Activated naive CD4-positive, alpha-beta T cell treated with anti-CD3 and anti-CD28 coated beads, Interleukin-2, amount 50 U/mL, for 72 hours (primary cell): ENCODE data around the gene FCGBP. TPM values are rescaled to one million over a fixed set of nuclear protein-coding genes. Genes with fewer than 3 reads are reported as not detected.
"Not testable (repeated sequence)": the region's sequence is repeated elsewhere in the genome, so short reads cannot be mapped to it uniquely, and the experiment has no call there.

ENCODE experiments used
- ATAC-seq, 2 donors: fragments of 150-1000 bp; cut with Tn5 transposase; 2 replicates each; pipeline ENCODE4 v1.10.0; 2021; ENCODE audit warnings: mild to moderate bottlenecking in 2 of 2, moderate library complexity in 2 of 2
- DNase-seq, 2 donors: peaks; one replicate each; pipeline ENCODE4 v3.0.0; 2021 to 2022; ENCODE audit warnings: low spot score in 2 of 2
- H3K27ac Mint-ChIP-seq, 2 donors: one replicate each; pipeline ENCODE4 v1.8.0; 2022; ENCODE audit warnings: mild to moderate bottlenecking in 2 of 2, mixed read lengths in 2 of 2
- H3K36me3 Mint-ChIP-seq, 2 donors: one replicate each; pipeline ENCODE4 v1.8.0; 2022; ENCODE audit warnings: mixed read lengths in 2 of 2
- H3K9me3 Mint-ChIP-seq, 2 donors: one replicate each; pipeline ENCODE4 v1.8.0; 2022; ENCODE audit warnings: mixed read lengths in 2 of 2
- total RNA-seq, 2 donors: library from RNA; stranded (reverse); gene quantifications; one replicate each; pipeline ENCODE4 v1.2.3, GENCODE V29; 2022

The FCGBP gene
- total RNA-seq, 2 donors from 2014 or later, result 4.6 to 8.2 TPM

DNA sequence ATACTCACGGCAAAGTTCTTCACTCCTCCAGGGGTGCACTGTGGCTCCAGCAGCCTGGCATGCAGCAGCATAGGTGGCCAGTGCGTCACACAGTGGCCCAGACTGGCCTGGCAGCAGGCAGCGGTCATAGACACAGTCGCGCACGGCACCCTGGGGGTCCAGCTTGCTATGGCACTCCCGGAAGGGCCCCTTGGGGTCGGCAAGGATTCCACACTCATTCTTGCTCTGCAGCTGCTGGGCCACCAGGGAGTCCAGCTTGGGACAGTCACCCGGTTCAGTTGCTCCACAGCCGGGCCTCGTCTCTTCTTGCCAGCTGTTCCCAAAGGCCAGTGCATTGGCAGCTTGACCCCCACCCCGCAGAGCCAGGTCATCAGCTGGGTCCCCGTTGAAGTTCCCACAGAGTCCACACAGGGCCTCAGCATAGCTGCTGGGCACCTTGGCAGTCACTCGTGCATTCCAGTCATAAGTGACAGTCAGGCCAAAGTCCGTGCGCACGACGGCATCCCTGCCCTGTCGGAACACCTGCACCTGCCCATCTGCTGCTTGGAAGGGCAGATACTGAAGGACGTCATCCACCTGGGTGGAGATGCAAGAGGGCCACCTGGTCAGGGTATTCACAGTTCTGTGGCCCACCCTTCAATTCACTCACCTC, 20.6 kb downstream of the FCGBP start:
- Mint-ChIP-seq H3K36me3 (no peaks in the 10 kb centered on the region), H3K27ac (no peak overlapping the region), H3K9me3 (peaks cover 0 to 3% of the 10 kb centered on the region in 2 donors)
- no peak for ATAC-seq
- DNase-seq, result no peak

DNA sequence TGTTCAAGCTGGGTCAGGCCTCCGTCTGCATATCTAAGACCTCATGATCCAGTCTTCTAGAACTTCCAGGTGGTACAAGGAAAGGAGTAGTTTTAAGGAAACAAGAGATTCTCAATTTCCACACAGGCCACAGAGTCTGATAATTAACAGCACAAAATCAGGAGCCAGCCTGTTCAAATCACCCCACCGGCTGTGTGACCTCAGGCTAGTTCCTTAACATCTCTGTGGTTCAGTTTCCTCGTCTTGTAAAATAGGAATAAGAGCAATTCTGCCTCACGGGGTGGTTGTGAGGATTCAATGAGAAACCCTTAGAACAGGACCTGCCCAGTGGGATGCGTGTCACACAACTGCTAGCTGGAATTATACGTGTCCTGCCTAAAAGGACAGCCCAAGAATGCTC, 25.6 kb downstream of the FCGBP start:
- Mint-ChIP-seq H3K36me3 (no peaks in the 10 kb centered on the region), H3K27ac (peak overlapping the region in 1 of 2 donors; percentile 54), H3K9me3 (peaks cover 0 to 3% of the 10 kb centered on the region in 2 donors)
- DNase-seq (no peak), ATAC-seq (no peak)

DNA sequence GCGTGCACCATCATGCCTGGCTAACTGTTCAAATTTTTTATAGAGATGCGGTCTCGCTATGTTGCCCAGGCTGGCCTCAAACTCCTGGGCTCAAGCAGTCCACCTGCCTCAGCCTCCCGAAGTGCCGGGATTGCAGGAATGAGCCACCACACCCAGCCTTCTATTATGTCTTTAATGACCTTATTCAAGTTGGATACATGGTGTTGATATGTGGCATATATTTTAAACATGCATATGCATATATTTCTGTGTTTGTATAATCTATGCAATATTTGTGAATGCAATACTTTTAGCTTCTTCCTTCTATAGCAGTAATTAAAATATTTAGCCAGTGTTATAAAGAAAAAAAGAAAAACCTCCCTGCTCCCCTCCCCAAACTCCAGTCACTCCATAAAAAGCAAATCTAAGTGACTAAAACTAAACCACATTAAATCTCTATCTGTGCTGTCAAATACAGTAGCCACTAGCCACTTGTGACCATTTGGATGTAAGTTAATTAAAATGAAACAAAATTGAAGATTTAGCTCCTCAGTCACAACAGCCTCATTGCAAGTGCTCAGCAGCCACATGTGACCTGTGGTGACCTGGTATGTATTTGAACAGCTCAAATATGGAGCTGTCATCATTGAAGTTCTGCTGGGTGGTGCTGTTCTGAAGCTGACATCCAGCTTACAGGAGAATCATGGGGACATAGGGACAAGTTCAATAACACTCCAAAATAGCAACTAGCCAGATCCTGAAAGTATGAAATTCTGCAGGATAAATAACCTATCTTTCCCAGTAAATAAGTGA, 27.4 kb downstream of the FCGBP start:
- ATAC-seq (no peak), DNase-seq (no peak)
- H3K27ac Mint-ChIP-seq, result peak overlapping the region in 1 of 2 donors; percentile 28
- H3K9me3 Mint-ChIP-seq, result peaks cover 0 to 3% of the 10 kb centered on the region in 2 donors
- no peaks in the 10 kb centered on the region for H3K36me3 Mint-ChIP-seq

DNA sequence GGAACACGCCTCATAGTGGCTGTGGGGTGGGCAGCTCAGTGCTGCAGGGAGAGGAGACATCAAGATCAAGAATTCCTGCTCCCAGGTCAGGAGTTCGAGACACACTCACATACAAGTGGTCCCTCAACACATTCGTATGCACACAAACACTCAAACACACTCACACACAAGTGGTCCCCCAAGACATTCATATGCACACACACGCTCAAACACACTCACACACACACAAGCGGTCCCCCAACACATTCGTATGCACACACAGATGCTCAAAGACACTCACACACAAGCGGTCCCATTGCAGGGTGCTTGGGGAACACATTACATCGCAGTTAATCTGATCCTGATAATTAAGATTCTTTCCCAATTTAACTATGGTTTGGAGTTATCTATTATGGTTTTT, 28.2 kb downstream of the FCGBP start:
- H3K27ac Mint-ChIP-seq, result no peak overlapping the region
- peaks cover 0 to 3% of the 10 kb centered on the region in 2 donors for H3K9me3 Mint-ChIP-seq
- no peaks in the 10 kb centered on the region for H3K36me3 Mint-ChIP-seq
- ATAC-seq (no peak), DNase-seq (no peak)

DNA sequence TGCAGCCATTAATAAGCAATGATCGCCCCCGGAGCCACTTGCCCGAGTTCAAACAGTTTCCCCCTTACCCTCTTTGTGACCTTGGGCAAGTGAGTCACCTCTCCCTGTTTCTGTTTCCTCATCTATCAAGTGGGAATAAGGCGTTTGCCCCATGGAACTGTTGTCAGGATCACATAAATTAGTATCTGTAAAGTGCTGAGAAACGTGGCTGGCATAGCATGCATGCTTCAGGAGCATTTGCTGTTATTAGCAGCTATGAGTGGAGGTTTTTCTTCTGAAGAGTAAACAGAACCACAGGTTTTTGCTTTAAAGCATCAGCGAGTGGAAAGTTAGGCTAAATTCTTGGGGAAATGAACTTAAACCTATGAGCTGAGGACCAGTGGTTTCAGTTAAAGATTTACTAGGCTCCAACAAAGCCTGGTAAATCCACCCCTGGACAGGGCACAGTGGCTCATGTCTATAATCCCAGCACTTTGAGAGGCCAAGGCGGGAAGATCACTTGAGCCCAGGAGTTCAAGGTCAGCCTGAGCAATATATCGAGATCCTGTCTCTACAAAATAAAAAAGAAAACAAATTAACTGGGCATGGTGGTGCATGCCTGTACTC, 30.8 kb downstream of the FCGBP start:
- ATAC-seq, DNase-seq, H3K9me3 Mint-ChIP-seq, H3K36me3 Mint-ChIP-seq, H3K27ac Mint-ChIP-seq: not testable (repeated sequence)

DNA sequence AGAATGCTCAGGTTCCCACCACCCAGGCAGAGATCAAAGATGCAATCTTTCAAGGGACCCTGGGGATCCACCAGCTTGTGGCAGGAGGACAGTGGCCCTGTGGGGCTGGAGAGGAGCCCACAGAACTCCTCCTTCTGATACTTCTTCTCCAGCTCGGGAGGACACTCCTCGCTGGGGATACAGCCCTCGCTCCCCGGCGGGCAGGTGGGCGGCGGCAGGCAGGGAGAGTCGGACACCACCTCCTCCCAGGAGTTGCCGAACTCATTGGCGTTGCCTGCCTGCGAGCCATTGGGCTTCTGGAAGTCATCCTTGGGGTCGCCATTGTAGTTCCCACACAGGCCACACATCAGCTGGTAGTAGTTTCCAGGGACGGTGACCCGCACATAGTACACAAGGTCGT, 32.1 kb downstream of the FCGBP start:
- not testable (repeated sequence) for H3K36me3 Mint-ChIP-seq, ATAC-seq, H3K9me3 Mint-ChIP-seq, DNase-seq, H3K27ac Mint-ChIP-seq

DNA sequence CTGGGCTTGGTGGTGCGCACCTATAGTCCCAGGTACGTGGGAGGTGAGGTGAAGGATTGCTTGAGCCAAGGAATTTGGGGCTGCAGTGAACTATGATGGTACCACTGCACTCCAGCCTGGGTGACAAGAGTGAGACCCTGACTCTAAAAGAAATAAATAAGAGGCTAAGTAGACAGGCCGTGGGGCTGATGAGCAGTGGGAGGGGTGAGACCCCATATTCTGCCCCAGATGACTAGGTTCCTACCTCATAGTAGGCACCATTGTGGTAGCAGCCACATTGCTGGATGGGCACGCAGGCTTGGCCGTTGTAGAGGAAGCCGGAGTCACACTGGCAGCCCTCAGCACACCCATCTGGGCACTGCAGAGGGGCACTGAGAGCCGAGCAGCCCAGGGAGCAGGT, 32.8 kb downstream of the FCGBP start:
- not testable (repeated sequence) for DNase-seq

DNA sequence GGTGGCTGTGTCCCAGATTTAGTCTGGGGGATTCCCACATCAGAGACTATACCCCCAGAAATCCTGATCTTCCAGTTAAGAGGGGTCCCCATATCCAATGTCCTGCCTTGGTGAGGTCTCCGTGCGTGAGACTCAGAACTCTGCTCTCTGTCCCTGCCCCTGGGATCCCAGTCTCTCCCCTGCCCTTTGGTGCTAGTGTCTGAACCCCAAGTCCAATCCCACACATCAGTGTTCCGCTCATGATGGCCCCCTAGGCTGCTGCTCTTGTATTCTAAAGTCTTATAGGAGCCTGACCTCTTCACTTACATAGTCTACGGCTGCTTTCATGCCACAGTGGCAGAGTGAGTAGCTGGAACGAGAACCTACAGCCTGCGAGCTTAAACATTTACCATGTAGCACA, 35.6 kb downstream of the FCGBP start:
- not testable (repeated sequence) for DNase-seq, H3K27ac Mint-ChIP-seq, H3K9me3 Mint-ChIP-seq, H3K36me3 Mint-ChIP-seq, ATAC-seq

More for the DNA sequence above, 32.8 kb downstream of the FCGBP start:
- not testable (repeated sequence) for H3K9me3 Mint-ChIP-seq, H3K36me3 Mint-ChIP-seq, ATAC-seq, H3K27ac Mint-ChIP-seq

DNA sequence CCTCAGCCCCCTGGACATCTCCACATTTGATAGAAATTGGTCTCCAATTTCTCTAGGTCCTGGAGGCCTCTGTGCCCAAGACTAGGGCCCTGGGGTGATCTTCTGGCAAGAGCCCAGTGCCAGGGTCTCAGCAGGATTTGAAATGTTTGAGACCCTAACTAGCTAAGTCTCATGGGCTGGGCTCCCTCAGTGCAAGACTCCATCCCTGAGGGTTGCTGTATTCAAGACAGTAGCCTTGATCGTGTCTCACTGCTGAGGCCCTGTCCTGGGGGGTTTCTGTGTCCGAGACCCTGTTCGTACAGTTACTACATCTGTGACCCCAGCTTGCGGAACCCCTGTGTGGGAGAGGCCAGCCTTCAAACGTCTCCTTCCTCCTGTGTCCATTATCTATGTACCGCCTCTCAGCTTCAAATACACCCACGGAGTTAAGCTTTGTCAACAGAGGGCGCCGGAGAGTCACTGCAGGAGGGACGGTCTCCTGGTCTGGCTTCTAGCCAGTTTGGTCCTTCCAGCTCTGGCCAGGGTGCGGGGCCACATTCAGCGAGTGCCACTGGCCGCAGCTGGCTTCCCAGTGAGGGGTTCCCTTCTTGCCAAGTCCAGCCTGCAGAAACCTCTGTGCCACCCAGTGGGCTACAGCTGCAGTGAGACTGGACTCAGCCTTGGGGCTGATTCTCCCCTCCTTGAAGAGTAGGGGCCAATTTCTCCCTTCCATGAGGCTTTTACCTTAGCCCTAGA, 36.8 kb downstream of the FCGBP start:
- DNase-seq (peak; percentile 72 to 81), ATAC-seq (peak; percentile 86 to 90)
- H3K36me3 Mint-ChIP-seq, H3K9me3 Mint-ChIP-seq, H3K27ac Mint-ChIP-seq: not testable (repeated sequence)

DNA sequence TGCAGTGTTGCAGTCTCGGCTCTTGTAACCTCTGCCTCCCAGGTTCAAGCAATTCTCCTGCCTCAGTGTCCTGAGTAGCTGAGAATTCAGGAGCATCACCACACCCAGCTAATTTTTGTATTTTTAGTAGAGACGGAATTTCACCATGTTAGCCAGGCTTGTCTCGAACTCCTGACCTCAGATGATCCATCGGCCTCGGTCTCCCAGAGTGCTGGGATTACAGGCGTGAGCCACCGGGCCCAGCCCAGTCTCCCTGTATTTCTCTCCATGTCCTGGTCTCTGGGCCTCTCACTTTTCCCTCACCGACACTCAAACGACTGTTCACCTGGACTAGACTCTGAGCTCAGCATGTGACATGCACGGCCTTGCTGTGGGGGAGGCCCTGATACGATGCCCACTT, 39.3 kb downstream of the FCGBP start:
- ATAC-seq, H3K9me3 Mint-ChIP-seq, H3K36me3 Mint-ChIP-seq: not testable (repeated sequence)
- H3K27ac Mint-ChIP-seq, result peak overlapping the region in 1 of 2 donors; percentile 6
- peak in 1 of 2 donors; percentile 13 for DNase-seq

DNA sequence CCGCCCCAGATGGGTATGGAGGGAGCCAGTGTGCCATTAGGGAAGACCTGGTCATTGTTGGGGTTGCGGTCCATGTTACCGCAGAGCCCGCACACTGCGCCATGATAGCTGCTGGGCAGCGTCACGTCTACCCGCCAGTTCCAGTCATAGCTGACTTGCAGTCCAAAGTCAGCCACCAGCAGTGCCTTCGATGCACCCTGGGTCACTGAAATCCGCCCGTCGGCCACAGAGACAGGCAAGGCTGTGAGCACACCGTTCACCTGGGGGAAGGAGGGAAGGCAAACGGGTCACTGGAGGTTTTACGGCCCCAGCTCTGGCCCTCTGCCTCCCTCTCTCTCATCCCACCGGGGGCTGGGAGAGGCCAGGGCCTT, 40.2 kb downstream of the FCGBP start:
- not testable (repeated sequence) for H3K36me3 Mint-ChIP-seq

DNA sequence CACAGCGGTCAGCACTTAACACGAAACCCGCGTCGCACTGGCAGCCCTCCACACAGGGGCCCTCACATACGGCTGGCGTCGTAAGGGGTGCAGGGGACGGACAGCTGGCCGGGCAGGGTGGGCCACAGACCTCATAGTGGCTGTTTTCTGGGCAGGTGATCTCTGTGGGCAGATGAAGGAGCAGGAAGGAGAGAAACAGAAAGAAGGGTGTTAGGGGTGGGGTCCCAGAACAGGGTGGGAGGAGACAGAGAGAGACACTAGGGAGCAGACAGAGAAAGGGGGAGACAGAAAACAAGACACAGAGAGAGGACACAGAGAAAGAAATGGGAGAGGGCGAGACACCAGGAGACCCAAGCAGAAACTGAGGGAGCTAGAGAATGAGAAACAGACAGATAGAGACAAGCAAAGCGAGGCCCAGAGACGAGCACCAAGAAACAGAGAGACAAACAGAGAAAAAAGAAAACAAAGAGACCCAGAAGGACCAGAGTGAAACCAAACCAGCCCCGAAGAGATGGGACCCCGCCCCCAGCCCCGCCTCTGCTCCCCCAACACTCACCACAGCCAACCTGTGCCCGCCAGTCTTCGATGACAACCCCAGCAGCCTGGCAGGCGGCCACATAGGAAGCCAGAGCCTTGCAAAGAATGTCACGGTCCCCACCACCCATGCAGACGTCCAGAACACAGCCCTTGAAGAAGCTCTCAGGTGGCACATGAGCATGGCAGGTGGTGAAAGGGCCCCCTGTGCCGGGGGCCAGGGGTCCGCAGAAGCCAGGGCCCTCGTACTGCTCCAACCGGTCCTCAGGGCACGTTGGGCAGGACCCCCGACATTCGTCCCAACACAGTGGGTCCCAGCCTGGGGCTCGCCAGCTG, 40.8 kb downstream of the FCGBP start:
- DNase-seq, result peak in 1 of 2 donors; percentile 48
- not testable (repeated sequence) for H3K36me3 Mint-ChIP-seq, H3K9me3 Mint-ChIP-seq
- H3K27ac Mint-ChIP-seq, result peak overlapping the region in 1 of 2 donors; percentile 28
- peak in 1 of 2 donors; percentile 22 for ATAC-seq

More for the DNA sequence above, 40.2 kb downstream of the FCGBP start:
- H3K27ac Mint-ChIP-seq, result peak overlapping the region in 1 of 2 donors; percentile 6
- H3K9me3 Mint-ChIP-seq, ATAC-seq: not testable (repeated sequence)
- peak in 1 of 2 donors; percentile 48 for DNase-seq

DNA sequence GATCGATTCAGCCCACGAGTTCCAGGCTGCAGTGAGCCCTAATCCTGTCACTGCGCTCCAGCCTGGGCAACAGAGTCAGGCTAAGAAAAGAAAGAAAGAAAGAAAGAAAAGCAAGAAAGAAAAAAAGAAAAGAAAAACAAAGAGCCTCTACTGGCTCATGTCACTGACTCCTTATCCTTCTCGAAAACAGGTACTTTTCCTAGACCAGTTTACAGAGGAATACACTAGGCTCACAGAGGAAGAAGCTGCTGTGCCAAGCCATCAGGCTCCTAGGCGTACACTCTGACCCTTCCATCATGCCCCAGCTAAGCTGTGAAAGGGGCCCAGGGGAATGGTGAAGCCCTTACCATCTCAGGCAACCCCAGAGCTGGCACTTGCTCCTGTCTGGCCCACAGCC, 41.9 kb downstream of the FCGBP start:
- not testable (repeated sequence) for ATAC-seq

DNA sequence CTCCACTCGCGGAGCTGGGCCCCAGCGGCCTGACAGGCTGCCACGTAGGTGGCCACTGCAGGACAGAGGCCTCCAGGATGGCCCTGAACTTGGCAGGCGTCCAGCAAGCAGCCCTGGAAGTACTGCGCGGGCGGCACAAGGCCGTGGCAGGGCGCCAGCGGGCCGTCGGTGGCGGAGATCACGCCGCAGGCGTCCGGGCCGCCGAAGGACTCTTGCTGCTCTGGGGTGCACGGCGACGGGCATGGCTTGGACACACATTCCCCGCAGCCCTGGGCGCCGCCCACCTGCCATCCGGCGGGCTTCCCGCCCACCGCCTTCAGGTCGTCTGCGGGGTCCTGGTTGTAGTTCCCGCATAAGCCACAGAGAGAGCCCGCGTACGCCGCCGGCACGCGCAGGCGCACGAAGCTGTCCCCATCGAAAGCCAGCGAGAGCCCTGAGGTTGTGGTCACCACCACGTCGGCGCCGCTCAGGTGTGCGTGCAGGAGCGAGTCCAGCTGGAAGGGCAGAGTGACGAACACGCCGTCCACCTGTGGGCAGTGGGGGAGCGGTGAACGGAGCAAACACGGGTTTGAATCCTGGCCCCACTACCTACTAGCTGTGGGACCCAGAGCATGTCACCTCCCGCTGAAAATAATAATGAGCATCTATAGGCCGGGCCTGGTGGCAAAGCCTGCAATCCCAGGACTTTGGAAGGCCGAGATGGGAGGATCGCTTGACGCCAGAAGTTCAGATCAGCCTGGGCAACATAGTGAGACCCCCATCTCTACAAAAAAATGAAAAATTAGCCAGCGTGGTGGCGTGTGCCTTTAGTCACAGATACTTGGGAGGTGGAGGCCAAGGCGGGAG, 42.6 kb downstream of the FCGBP start:
- not testable (repeated sequence) for DNase-seq, H3K36me3 Mint-ChIP-seq, ATAC-seq, H3K9me3 Mint-ChIP-seq
- H3K27ac Mint-ChIP-seq, result peak overlapping the region in 1 of 2 donors; percentile 7

More for the DNA sequence above, 41.9 kb downstream of the FCGBP start:
- peak overlapping the region in 1 of 2 donors; percentile 7 for H3K27ac Mint-ChIP-seq
- not testable (repeated sequence) for H3K9me3 Mint-ChIP-seq, DNase-seq, H3K36me3 Mint-ChIP-seq
